Activated naive CD8-positive, alpha-beta T cell treated with anti-CD3 and anti-CD28 coated beads for 36 hours (primary cell): ENCODE measurements around the gene KCNMA1. TPM values are rescaled to one million over a fixed set of nuclear protein-coding genes. Genes with fewer than 3 reads are reported as not detected.

Experiments used
- DNase-seq: peaks from one replicate; pipeline ENCODE4 v3.0.0; 2021
- H3K27ac Mint-ChIP-seq: one replicate; pipeline ENCODE4 v1.8.0; 2022; ENCODE audit warnings: mild to moderate bottlenecking, moderate library complexity, mixed read lengths
- H3K27me3 Mint-ChIP-seq: one replicate; pipeline ENCODE4 v1.8.0; 2022; ENCODE audit warnings: mild to moderate bottlenecking, mixed read lengths
- H3K36me3 Mint-ChIP-seq: one replicate; pipeline ENCODE4 v1.8.0; 2021; ENCODE audit warnings: mild to moderate bottlenecking, mixed read lengths
- H3K4me1 Mint-ChIP-seq: one replicate; pipeline ENCODE4 v1.8.0; 2021; ENCODE audit warnings: mixed read lengths
- H3K4me3 Mint-ChIP-seq: one replicate; pipeline ENCODE4 v1.8.0; 2022; ENCODE audit warnings: mild to moderate bottlenecking, moderate library complexity, mixed read lengths
- H3K9me3 Mint-ChIP-seq: one replicate; pipeline ENCODE4 v1.8.0; 2022; ENCODE audit warnings: mixed read lengths
- total RNA-seq, 2 experiments: library from RNA; stranded (reverse); gene quantifications; one replicate each; pipeline ENCODE4 v1.2.3, GENCODE V29; 2021

Gene KCNMA1
- total RNA-seq, 2 experiments from 2014 or later, result not detected

DNA sequence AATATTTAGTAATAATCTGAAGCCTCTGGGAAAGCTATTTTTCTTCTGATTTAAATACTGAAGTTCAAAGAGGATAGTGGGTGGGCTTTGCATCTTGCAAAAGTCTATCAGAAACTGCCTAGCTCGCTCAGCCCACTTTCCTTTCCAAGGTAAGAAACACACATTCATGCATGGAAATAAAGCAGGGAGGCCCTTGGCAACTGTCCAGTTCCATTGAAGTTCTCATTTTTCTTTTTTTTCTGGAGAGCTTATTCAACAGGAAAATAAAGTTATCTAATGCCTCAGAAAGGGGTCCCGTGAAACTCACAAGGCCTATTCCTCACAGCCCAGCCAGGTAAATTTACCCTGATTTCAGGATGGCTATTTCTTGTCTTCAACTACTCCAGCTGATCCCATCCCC is 654.9 kb downstream of the KCNMA1 start:
- Mint-ChIP-seq H3K4me1 (no peaks in the 10 kb centered on the region), H3K27me3 (no peaks in the 10 kb centered on the region), H3K4me3 (no peak overlapping the region), H3K36me3 (no peaks in the 10 kb centered on the region), H3K9me3 (no peaks in the 10 kb centered on the region), H3K27ac (no peak overlapping the region)
- DNase-seq, result no peak

DNA sequence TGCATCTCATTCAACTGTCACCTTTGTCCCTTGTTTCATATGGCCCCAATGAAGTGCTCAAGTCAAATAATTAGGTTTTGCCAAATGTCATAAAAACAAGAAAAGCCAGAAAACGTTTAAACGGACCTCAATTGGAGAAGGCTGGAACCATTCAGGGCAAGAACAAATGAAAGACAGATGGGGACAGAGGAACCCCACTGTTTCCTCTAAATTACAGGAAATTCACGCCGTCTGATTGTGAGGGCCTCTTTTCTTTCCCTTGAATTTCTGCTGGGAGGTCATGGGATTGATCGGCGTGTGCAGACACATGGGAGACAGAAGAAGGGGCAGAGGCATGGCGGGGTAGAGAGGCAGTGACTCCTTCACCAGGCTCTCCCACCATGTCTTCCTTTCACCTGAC is 656.4 kb downstream of the KCNMA1 start:
- H3K36me3 Mint-ChIP-seq, result no peaks in the 10 kb centered on the region
- H3K4me3 Mint-ChIP-seq, result no peak overlapping the region
- no peak overlapping the region for H3K27ac Mint-ChIP-seq
- no peaks in the 10 kb centered on the region for H3K27me3 Mint-ChIP-seq
- H3K9me3 Mint-ChIP-seq, result no peaks in the 10 kb centered on the region
- no peaks in the 10 kb centered on the region for H3K4me1 Mint-ChIP-seq
- no peak for DNase-seq

DNA sequence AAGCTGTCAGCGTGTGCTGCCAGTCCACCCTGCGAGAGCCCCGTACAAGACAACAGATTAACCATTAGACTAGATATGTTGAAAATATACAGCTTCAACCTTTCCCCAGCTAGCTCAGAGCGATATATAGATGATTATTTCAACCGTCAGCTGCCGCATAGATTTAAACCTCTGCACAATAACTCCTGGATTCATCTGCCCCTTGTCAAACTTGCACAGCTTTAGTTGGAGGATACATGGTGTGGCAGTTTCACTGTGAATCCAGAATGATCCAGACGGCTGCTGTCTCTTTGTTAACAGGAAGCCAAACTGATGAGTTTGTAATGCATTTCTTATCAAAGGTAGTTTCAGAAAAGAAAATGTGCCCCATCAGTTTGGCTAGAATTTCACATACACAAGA is 659.7 kb downstream of the KCNMA1 start:
- H3K9me3 Mint-ChIP-seq, result no peaks in the 10 kb centered on the region
- H3K4me1 Mint-ChIP-seq, result no peaks in the 10 kb centered on the region
- H3K36me3 Mint-ChIP-seq, result no peaks in the 10 kb centered on the region

GRCh38 chr10:76977046-76977445 is 660.6 kb downstream of the KCNMA1 start:
- no peaks in the 10 kb centered on the region for H3K27me3 Mint-ChIP-seq
- H3K27ac Mint-ChIP-seq, result no peak overlapping the region
- H3K36me3 Mint-ChIP-seq, result no peaks in the 10 kb centered on the region
- no peaks in the 10 kb centered on the region for H3K9me3 Mint-ChIP-seq
- no peaks in the 10 kb centered on the region for H3K4me1 Mint-ChIP-seq
- DNase-seq, result no peak
- no peak overlapping the region for H3K4me3 Mint-ChIP-seq

More for the DNA sequence above, 659.7 kb downstream of the KCNMA1 start:
- DNase-seq, result no peak
- H3K27me3 Mint-ChIP-seq, result no peaks in the 10 kb centered on the region
- no peak overlapping the region for H3K27ac Mint-ChIP-seq
- no peak overlapping the region for H3K4me3 Mint-ChIP-seq

DNA sequence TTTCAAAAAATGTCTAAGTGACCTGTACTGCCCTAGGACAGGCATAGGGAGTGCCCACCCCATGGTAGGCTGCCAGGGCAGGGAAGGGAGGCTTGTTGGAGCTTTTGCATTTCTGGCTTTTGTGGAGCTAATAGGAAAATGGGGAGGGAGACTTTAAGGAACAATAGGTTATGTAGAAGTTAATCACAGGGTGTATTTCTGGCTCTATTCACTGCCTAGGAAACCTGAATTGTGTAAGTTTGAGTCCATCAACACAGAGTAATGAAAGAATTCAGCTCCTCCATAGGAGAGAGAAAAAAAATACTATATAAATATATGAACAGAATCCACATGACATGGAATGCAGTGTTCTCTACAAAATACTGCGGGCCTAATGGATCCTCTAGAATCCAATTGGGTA is 661.5 kb downstream of the KCNMA1 start:
- Mint-ChIP-seq H3K4me1 (no peaks in the 10 kb centered on the region), H3K4me3 (no peak overlapping the region), H3K27ac (no peak overlapping the region)

GRCh38 chr10:76975126-76975525 is 662.5 kb downstream of the KCNMA1 start:
- no peak overlapping the region for H3K4me3 Mint-ChIP-seq
- no peaks in the 10 kb centered on the region for H3K36me3 Mint-ChIP-seq
- no peaks in the 10 kb centered on the region for H3K27me3 Mint-ChIP-seq
- no peak for DNase-seq
- no peaks in the 10 kb centered on the region for H3K9me3 Mint-ChIP-seq
- H3K4me1 Mint-ChIP-seq, result no peaks in the 10 kb centered on the region
- H3K27ac Mint-ChIP-seq, result no peak overlapping the region

More for the DNA sequence above, 661.5 kb downstream of the KCNMA1 start:
- Mint-ChIP-seq H3K9me3 (no peaks in the 10 kb centered on the region), H3K27me3 (no peaks in the 10 kb centered on the region), H3K36me3 (no peaks in the 10 kb centered on the region)
- no peak for DNase-seq

DNA sequence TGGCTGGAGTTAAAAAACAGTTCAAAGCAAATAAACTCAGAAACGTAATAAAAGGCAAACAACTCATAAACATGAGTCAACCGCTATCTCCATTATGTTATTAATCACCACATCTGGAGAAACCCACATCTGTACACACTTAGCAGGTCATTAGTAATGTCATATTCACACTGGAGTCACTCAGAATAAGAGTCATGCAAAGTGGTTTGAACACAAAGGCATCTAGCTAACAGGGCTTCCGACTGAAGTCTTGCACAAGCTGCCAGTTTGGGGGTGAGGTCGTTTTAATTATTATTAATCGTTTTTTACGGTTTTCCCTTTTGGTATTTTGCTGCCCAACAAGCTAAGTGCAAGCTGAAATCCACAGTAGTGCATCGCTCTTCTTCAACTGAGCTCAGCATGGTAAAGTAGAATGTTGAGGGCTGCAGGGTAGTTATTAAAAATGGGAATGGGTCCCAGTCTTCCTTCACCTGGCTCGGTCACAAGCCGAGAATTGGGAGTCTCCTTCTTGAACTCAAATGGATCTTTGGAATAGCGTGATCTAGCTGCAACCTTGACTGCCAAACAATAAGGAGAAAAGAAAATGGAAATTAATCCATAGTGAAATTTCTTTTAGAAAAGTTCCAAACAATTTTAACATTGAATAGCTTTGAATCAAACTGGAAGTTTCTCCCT is 663.5 kb downstream of the KCNMA1 start:
- H3K4me1 Mint-ChIP-seq, result no peaks in the 10 kb centered on the region
- no peaks in the 10 kb centered on the region for H3K9me3 Mint-ChIP-seq
- H3K36me3 Mint-ChIP-seq, result no peaks in the 10 kb centered on the region
- no peak overlapping the region for H3K27ac Mint-ChIP-seq
- DNase-seq, result no peak
- no peak overlapping the region for H3K4me3 Mint-ChIP-seq
- H3K27me3 Mint-ChIP-seq, result no peaks in the 10 kb centered on the region

- no peaks in the 10 kb centered on the region for H3K9me3 Mint-ChIP-seq
These were observed 664.3 kb downstream of the KCNMA1 start for GRCh38 chr10:76973091-76974016.

DNA sequence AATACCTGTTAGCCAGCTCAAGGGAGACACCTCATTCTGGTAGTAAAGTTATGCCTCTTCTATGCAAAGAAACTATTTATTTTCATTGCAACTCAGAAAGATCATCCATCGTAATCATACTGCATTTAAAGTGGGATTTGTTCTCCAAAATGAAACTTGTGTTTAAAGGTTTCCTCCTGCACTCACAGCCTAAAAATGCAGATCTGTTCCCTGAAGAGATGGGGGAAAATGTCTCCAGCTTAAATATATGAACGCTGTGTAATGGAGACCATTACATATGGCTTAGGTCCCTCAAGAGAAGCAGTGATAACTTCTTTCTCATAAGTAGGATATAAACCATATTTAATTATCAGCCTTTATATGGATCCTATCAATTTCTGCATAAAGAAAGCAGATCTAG is 665.1 kb downstream of the KCNMA1 start:
- Mint-ChIP-seq H3K4me1 (no peaks in the 10 kb centered on the region), H3K9me3 (no peaks in the 10 kb centered on the region), H3K4me3 (no peak overlapping the region), H3K36me3 (no peaks in the 10 kb centered on the region), H3K27me3 (peaks cover 2% of the 10 kb centered on the region), H3K27ac (no peak overlapping the region)
- DNase-seq, result no peak

More at GRCh38 chr10:76973091-76974016, 664.3 kb downstream of the KCNMA1 start:
- DNase-seq, result no peak
- no peak overlapping the region for H3K4me3 Mint-ChIP-seq
- H3K4me1 Mint-ChIP-seq, result no peaks in the 10 kb centered on the region
- H3K27me3 Mint-ChIP-seq, result no peaks in the 10 kb centered on the region
- no peak overlapping the region for H3K27ac Mint-ChIP-seq
- H3K36me3 Mint-ChIP-seq, result no peaks in the 10 kb centered on the region

GRCh38 chr10:76971547-76972170 is 665.9 kb downstream of the KCNMA1 start:
- Mint-ChIP-seq H3K9me3 (no peaks in the 10 kb centered on the region), H3K4me3 (no peak overlapping the region), H3K4me1 (no peaks in the 10 kb centered on the region), H3K36me3 (no peaks in the 10 kb centered on the region), H3K27ac (no peak overlapping the region), H3K27me3 (peaks cover 8% of the 10 kb centered on the region)
- DNase-seq, result no peak

- no peaks in the 10 kb centered on the region for H3K9me3 Mint-ChIP-seq
- no peaks in the 10 kb centered on the region for H3K4me1 Mint-ChIP-seq
- H3K4me3 Mint-ChIP-seq, result no peak overlapping the region
- no peak for DNase-seq
- H3K27me3 Mint-ChIP-seq, result peaks cover 11% of the 10 kb centered on the region
- H3K27ac Mint-ChIP-seq, result no peak overlapping the region
- no peaks in the 10 kb centered on the region for H3K36me3 Mint-ChIP-seq
These were observed 666.7 kb downstream of the KCNMA1 start for GRCh38 chr10:76970711-76971519.

- no peaks in the 10 kb centered on the region for H3K9me3 Mint-ChIP-seq
- DNase-seq, result no peak
- peaks cover 11% of the 10 kb centered on the region for H3K27me3 Mint-ChIP-seq
- H3K4me3 Mint-ChIP-seq, result no peak overlapping the region
- H3K27ac Mint-ChIP-seq, result no peak overlapping the region
- H3K4me1 Mint-ChIP-seq, result no peaks in the 10 kb centered on the region
- H3K36me3 Mint-ChIP-seq, result no peaks in the 10 kb centered on the region
These were observed 668.2 kb downstream of the KCNMA1 start for GRCh38 chr10:76969366-76969948.

DNA sequence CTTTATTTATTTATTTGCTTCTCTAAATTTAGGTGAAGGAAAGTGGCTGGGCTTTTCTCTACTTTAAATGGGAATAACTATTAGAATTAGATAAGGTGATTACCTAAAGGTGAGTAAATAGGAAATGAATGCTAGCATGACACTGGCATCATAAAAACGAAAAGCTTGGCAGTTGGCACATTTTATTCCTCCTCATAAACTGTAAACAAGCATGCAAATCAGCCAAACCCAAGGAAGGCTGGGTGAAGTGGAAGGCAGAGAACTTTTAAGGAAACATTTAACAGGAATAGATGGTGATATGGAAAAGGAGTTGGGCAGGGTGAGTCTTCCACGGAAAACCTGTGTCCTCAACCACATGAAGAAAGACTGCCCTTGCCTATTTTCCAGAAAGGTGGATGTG is 669.1 kb downstream of the KCNMA1 start:
- H3K9me3 Mint-ChIP-seq, result no peaks in the 10 kb centered on the region
- H3K27ac Mint-ChIP-seq, result no peak overlapping the region
- DNase-seq, result no peak
- H3K4me1 Mint-ChIP-seq, result no peaks in the 10 kb centered on the region
- H3K36me3 Mint-ChIP-seq, result no peaks in the 10 kb centered on the region
- H3K27me3 Mint-ChIP-seq, result peaks cover 11% of the 10 kb centered on the region
- H3K4me3 Mint-ChIP-seq, result no peak overlapping the region

GRCh38 chr10:76962851-76963250 is 674.8 kb downstream of the KCNMA1 start:
- Mint-ChIP-seq H3K36me3 (no peaks in the 10 kb centered on the region), H3K4me1 (no peaks in the 10 kb centered on the region), H3K27ac (no peak overlapping the region), H3K9me3 (no peaks in the 10 kb centered on the region), H3K27me3 (peaks cover 11% of the 10 kb centered on the region), H3K4me3 (no peak overlapping the region)
- no peak for DNase-seq
